LHCN-M2 (cell line): ENCODE results near the gene SIGLEC10. TPM values are rescaled to one million over a fixed set of nuclear protein-coding genes. Genes with fewer than 3 reads are reported as not detected.
"Not testable (repeated sequence)": the region's sequence is repeated elsewhere in the genome, so short reads cannot be mapped to it uniquely, and the experiment has no call there.

Source experiments
- DNase-seq: peaks from one replicate; pipeline ENCODE4 v3.0.0-alpha.2; 2012; ENCODE audit warnings: low read depth
- polyA plus RNA-seq: library from polyadenylated mRNA; unstranded; fragments of >200 nt; gene quantifications from one replicate; pipeline ENCODE4 v1.2.1, GENCODE V29; 2012; ENCODE audit warnings: missing spikeins
- total RNA-seq: library from RNA; depleted of rRNA; stranded (reverse); fragments of >200 nt; gene quantifications from 2 replicates; pipeline ENCODE4 v1.2.3, GENCODE V29; 2014; rRNA removed

Gene SIGLEC10
- not detected in 2 replicates for total RNA-seq
- 0.10 TPM for polyA plus RNA-seq

- DNase-seq, result no peak
These were observed at the start of gene SIGLEC10 for GRCh38 chr19:51417107-51417809. TSS of gene SIGLEC10 (minus strand) at chr19:51417642. CDS start at chr19:51417581, 61 bp downstream.

- no peak for DNase-seq
These were observed 49.3 kb upstream of the SIGLEC10 start for GRCh38 chr19:51466723-51467122.

- DNase-seq, result not testable (repeated sequence)
These were observed 46.6 kb upstream of the SIGLEC10 start for GRCh38 chr19:51463976-51464581.

GRCh38 chr19:51462681-51463080 lies 45.2 kb upstream of the SIGLEC10 start:
- no peak for DNase-seq

- DNase-seq, result no peak
These were observed 44.8 kb upstream of the SIGLEC10 start for GRCh38 chr19:51462276-51462675.

- no peak for DNase-seq
These were observed 44.3 kb upstream of the SIGLEC10 start for GRCh38 chr19:51461723-51462161.

- DNase-seq, result peak; percentile 11
These were observed 42.9 kb upstream of the SIGLEC10 start for GRCh38 chr19:51460164-51460992.

- DNase-seq, result no peak
These were observed 41.6 kb upstream of the SIGLEC10 start for GRCh38 chr19:51458899-51459505.

- no peak for DNase-seq
These were observed 40.7 kb upstream of the SIGLEC10 start, which contains the start of gene SIGLEC8 for GRCh38 chr19:51458051-51458645. TSS of gene SIGLEC8 (minus strand) at chr19:51458454. CDS start at chr19:51458387, 67 bp downstream.

GRCh38 chr19:51457351-51458013 lies 40.0 kb upstream of the SIGLEC10 start:
- DNase-seq, result no peak

GRCh38 chr19:51456541-51457290 lies 39.3 kb upstream of the SIGLEC10 start:
- no peak for DNase-seq

GRCh38 chr19:51450730-51451307 lies 33.4 kb upstream of the SIGLEC10 start:
- no peak for DNase-seq

GRCh38 chr19:51448411-51449016 lies 31.1 kb upstream of the SIGLEC10 start:
- no peak for DNase-seq

- no peak for DNase-seq
These were observed 30.6 kb upstream of the SIGLEC10 start for GRCh38 chr19:51448011-51448410.

- not testable (repeated sequence) for DNase-seq
These were observed 30.1 kb upstream of the SIGLEC10 start for GRCh38 chr19:51447510-51447909.

GRCh38 chr19:51441410-51442390 lies 24.3 kb upstream of the SIGLEC10 start:
- no peak for DNase-seq

GRCh38 chr19:51440846-51441409 lies 23.5 kb upstream of the SIGLEC10 start:
- no peak for DNase-seq

- no peak for DNase-seq
These were observed 22.6 kb upstream of the SIGLEC10 start for GRCh38 chr19:51440052-51440451.
